HepG2 (cell line): ENCODE results near the gene TNFRSF6B. TPM values are rescaled to one million over a fixed set of nuclear protein-coding genes. Genes with fewer than 3 reads are reported as not detected.

ENCODE experiments used
- CC2D1A ChIP-seq: sonication (generic); formaldehyde crosslinking; IDR thresholded peaks from 2 replicates; pipeline ENCODE4 v1.8.1; 2023; ENCODE audit warnings: mild to moderate bottlenecking, missing genetic modification reagents
- IKZF4 ChIP-seq: sonication (generic); formaldehyde crosslinking; IDR thresholded peaks from 2 replicates; pipeline ENCODE4 v1.5.1; 2020; ENCODE audit warnings: borderline replicate concordance, mild to moderate bottlenecking, low read depth, missing genetic modification reagents; ENCODE audit errors: not compliant biosample characterization
- LRRFIP1 ChIP-seq: sonication (generic); formaldehyde crosslinking; conservative IDR thresholded peaks from 2 replicates; pipeline ENCODE4 v1.4.0; 2020; ENCODE audit warnings: missing genetic modification reagents
- MATR3 ChIP-seq: sonication (generic); formaldehyde crosslinking; IDR thresholded peaks from 2 replicates; pipeline ENCODE4 v1.4.0; 2020; ENCODE audit warnings: missing genetic modification reagents
- MED1 ChIP-seq: sonication (generic); formaldehyde crosslinking; IDR thresholded peaks from 2 replicates; pipeline ENCODE4 v1.4.0; 2020; ENCODE audit warnings: missing genetic modification reagents
- MEF2D ChIP-seq: sonication (generic); formaldehyde crosslinking; IDR thresholded peaks from 2 replicates; pipeline ENCODE4 v1.5.1; 2020; ENCODE audit warnings: mild to moderate bottlenecking, missing genetic modification reagents
- MXD4 ChIP-seq: IDR thresholded peaks from 2 replicates; pipeline ENCODE4 v1.6.1; 2016; ENCODE audit warnings: mild to moderate bottlenecking, missing biosample characterization, missing genetic modification reagents
- NR1H2 ChIP-seq: sonication (generic); formaldehyde crosslinking; IDR thresholded peaks from 2 replicates; pipeline ENCODE4 v1.8.1; 2022; ENCODE audit warnings: low read depth, missing genetic modification reagents, borderline replicate concordance
- PHB2 ChIP-seq: fragments of 450-650 bp; IDR thresholded peaks from 2 replicates; pipeline ENCODE4 v1.6.1; 2018; ENCODE audit not compliant: partially characterized antibody
- PREB ChIP-seq: sonication (generic); formaldehyde crosslinking; IDR thresholded peaks from 2 replicates; pipeline ENCODE4 v1.4.0; 2020; ENCODE audit warnings: missing genetic modification reagents
- REL ChIP-seq: sonication (generic); formaldehyde crosslinking; conservative IDR thresholded peaks from 2 replicates; pipeline ENCODE4 v1.8.0; 2022; ENCODE audit warnings: mild to moderate bottlenecking, missing genetic modification reagents, moderate library complexity
- SAFB2 ChIP-seq: sonication (generic); formaldehyde crosslinking; IDR thresholded peaks from 2 replicates; pipeline ENCODE4 v1.5.1; 2020; ENCODE audit warnings: missing genetic modification reagents, low read depth, mild to moderate bottlenecking, borderline replicate concordance
- SATB2 ChIP-seq: sonication (generic); formaldehyde crosslinking; IDR thresholded peaks from 2 replicates; pipeline ENCODE4 v1.5.0; 2020; ENCODE audit warnings: missing genetic modification reagents
- SMAD1 ChIP-seq: sonication (generic); formaldehyde crosslinking; IDR thresholded peaks from 2 replicates; pipeline ENCODE4 v1.4.0; 2020; ENCODE audit warnings: missing genetic modification reagents, low read depth, mild to moderate bottlenecking, borderline replicate concordance
- SOX13 ChIP-seq, 3 experiments: fragments of 450-650 bp in 1 of 3; sonication (generic) in 1 of 3; formaldehyde crosslinking in 1 of 3; IDR thresholded peaks in 2 of 3; conservative IDR thresholded peaks in 1 of 3; 2 replicates each; pipeline versions ENCODE4 v1.5.0 to v1.6.1; 2016 to 2020; ENCODE audit warnings: antibody characterized with exemption in 1 of 3, mild to moderate bottlenecking in 1 of 3, missing compliant biosample characterization in 1 of 3, missing genetic modification reagents in 1 of 3, moderate library complexity in 1 of 3
- ZNF362 ChIP-seq: sonication (generic); formaldehyde crosslinking; IDR thresholded peaks from 2 replicates; pipeline ENCODE4 v1.4.0; 2020; ENCODE audit warnings: missing genetic modification reagents, mild to moderate bottlenecking, borderline replicate concordance
- ZNF430 ChIP-seq: sonication (generic); formaldehyde crosslinking; IDR thresholded peaks from 2 replicates; pipeline ENCODE4 v1.9.0; 2021; ENCODE audit warnings: mild to moderate bottlenecking, missing genetic modification reagents
- ZNF501 ChIP-seq: sonication (generic); formaldehyde crosslinking; IDR thresholded peaks from 2 replicates; pipeline ENCODE4 v1.5.1; 2020; ENCODE audit warnings: mild to moderate bottlenecking, moderate library complexity, missing genetic modification reagents
- ZNF543 ChIP-seq: sonication (generic); formaldehyde crosslinking; IDR thresholded peaks from 2 replicates; pipeline ENCODE4 v1.4.0; 2020; ENCODE audit warnings: mild to moderate bottlenecking, missing genetic modification reagents
- ZNF546 ChIP-seq: sonication (generic); formaldehyde crosslinking; conservative IDR thresholded peaks from 2 replicates; pipeline ENCODE4 v1.8.1; 2023; ENCODE audit warnings: mild to moderate bottlenecking, missing genetic modification reagents
- ZNF589 ChIP-seq: sonication (generic); formaldehyde crosslinking; conservative IDR thresholded peaks from 2 replicates; pipeline ENCODE4 v1.8.0; 2022; ENCODE audit warnings: mild to moderate bottlenecking, moderate library complexity, missing genetic modification reagents
- ZNF639 ChIP-seq: conservative IDR thresholded peaks from 2 replicates; pipeline ENCODE4 v1.6.1; 2018; ENCODE audit warnings: missing genetic modification reagents
- ZNF879 ChIP-seq: sonication (generic); formaldehyde crosslinking; IDR thresholded peaks from 2 replicates; pipeline ENCODE4 v1.8.1; 2023; ENCODE audit warnings: missing genetic modification reagents
- polyA plus RNA-seq, 8 experiments: library from polyadenylated mRNA; depleted of rRNA in 3 of 8; stranded (reverse) in 7 of 8; unstranded in 1 of 8; fragments of >200 nt; fragmentation: Illumina TruSeq in 4 of 8; extraction: Trizol in 4 of 8; gene quantifications; 2 replicates each; pipeline versions ENCODE4 v1.2.1 to v1.2.3, GENCODE V29; 2011 to 2016; ENCODE audit warnings: low read depth in 4 of 8, missing spikeins in 1 of 8, mixed read lengths in 1 of 8; ENCODE audit not compliant: insufficient read depth in 1 of 8
- total RNA-seq, 5 experiments: library from RNA; depleted of rRNA; stranded (reverse); fragments of >200 nt; fragmentation: Illumina TruSeq; extraction: Trizol; gene quantifications; 2 replicates each; pipeline ENCODE4 v1.2.3, GENCODE V29; 2016; ENCODE audit warnings: low read depth in 1 of 5

TNFRSF6B gene
- total and polyA plus RNA-seq, 2 of the 13 experiments (the other 11 are each of a cell fraction or from before 2014, with no cell fraction given), result 0.24 TPM; not detected in 1

GRCh38 chr20:63653041-63653973, 43.1 kb upstream of the TNFRSF6B start, which contains the start of gene STMN3 (continued):
- TF ChIP-seq ZNF639 (CRISPR knock-in tag), result peak; percentile 98
- TF ChIP-seq ZNF879 (CRISPR knock-in tag), result peak; percentile 99
- TF ChIP-seq LRRFIP1 (CRISPR knock-in tag), result peak; percentile 97
- peak; percentile 97 for TF ChIP-seq NR1H2 (CRISPR knock-in tag)
- TF ChIP-seq ZNF546, result peak; percentile 99
- TF ChIP-seq MED1 (CRISPR knock-in tag), result peak; percentile 89
- peak; percentile 71 for TF ChIP-seq ZNF362
- peak; percentile 99 for TF ChIP-seq ZNF589
- TF ChIP-seq CC2D1A (CRISPR knock-in tag), result no peak
- peak; percentile 97 for TF ChIP-seq SATB2
- no peak for TF ChIP-seq PHB2
- TF ChIP-seq MEF2D (CRISPR knock-in tag), result peak; percentile 93
- no peak; the same call in 1 of the 2 replicates for TF ChIP-seq SMAD1 (CRISPR knock-in tag)
- peak; percentile 94; the same call in 1 of the 2 replicates for TF ChIP-seq ZNF543 (CRISPR knock-in tag)
- TF ChIP-seq SOX13 (IDR thresholded peaks at IDR 0.05), result no peak
- peak in 1 of 2 experiments; percentile 80; a peak in 2 of 4 replicates for TF ChIP-seq SOX13 (CRISPR knock-in tag; conservative IDR thresholded peaks at IDR 0.05 in 1 of 2, IDR thresholded peaks at IDR 0.05 in 1 of 2)
- TF ChIP-seq REL (CRISPR knock-in tag), result peak; percentile 97
- TF ChIP-seq SAFB2, result no peak; the same call in 1 of the 2 replicates
- TF ChIP-seq ZNF430, result peak; percentile 99
- no peak for TF ChIP-seq MATR3 (CRISPR knock-in tag)
- no peak for TF ChIP-seq PREB
- TF ChIP-seq IKZF4 (CRISPR knock-in tag), result peak; percentile 99
- no peak; the same call in none of the 2 replicates for TF ChIP-seq ZNF501 (CRISPR knock-in tag)
- peak; percentile 98 for TF ChIP-seq MXD4 (CRISPR knock-in tag)
